GM12878 (cell line): Measurements from ENCODE around the gene TBCD. TPM values are rescaled to one million over a fixed set of nuclear protein-coding genes. Genes with fewer than 3 reads are reported as not detected.

ENCODE experiments used
- ATAC-seq: fragments of 200-7000 bp; cut with Tn5 transposase; 3 replicates; pipeline ENCODE4 v1.9.1; 2020; ENCODE audit warnings: mild to moderate bottlenecking, moderate library complexity
- BruUV-seq: library from RNA; stranded (reverse); fragments of 400-500 nt; replicated peaks from 2 replicates; lab custom pipeline; 2021; lab: Mats Ljungman, UMichigan
- CTCF ChIA-PET: fragments of 300-600 bp; sonication (Branson Sonifier 250); formaldehyde crosslinking; extraction: SDS; loops from one replicate; lab custom pipeline; 2021; ENCODE audit warnings: inconsistent platforms; lab: Yijun Ruan, JAX
- POLR2A ChIA-PET: fragments of 350-600 bp; formaldehyde crosslinking; extraction: SDS; loops from one replicate; lab custom pipeline; 2021; ENCODE audit warnings: inconsistent platforms; lab: Charles Lee
- RAD21 ChIA-PET: fragments of 300-600 bp; sonication (Branson Sonifier 250); formaldehyde crosslinking; loops from one replicate; lab custom pipeline; 2023; ENCODE audit warnings: antibody characterized with exemption; ENCODE audit not compliant: unreplicated experiment; lab: Charles Lee
- SMC1A ChIA-PET: fragments of 300-600 bp; sonication (Branson Sonifier 250); formaldehyde crosslinking; loops from one replicate; lab custom pipeline; 2023; ENCODE audit not compliant: unreplicated experiment, uncharacterized antibody; lab: Charles Lee
- DNase-seq: peaks from one replicate; pipeline ENCODE4 v3.0.0-alpha.2; 2011; ENCODE audit warnings: low read depth, low spot score
- FAIRE-seq: peaks from 3 replicates; lab custom pipeline; 2011; peaks lifted over from hg19 to GRCh38; lab: Jason Lieb, UNC
- H2AFZ ChIP-seq: 2 replicates; pipeline ENCODE4 v1.6.0; 2011; ENCODE audit warnings: low read depth, low read length, control low read depth; ENCODE audit not compliant: control insufficient read depth
- H3K27ac ChIP-seq: 2 replicates; pipeline ENCODE4 v1.5.1; 2011; ENCODE audit warnings: control low read depth; ENCODE audit not compliant: control insufficient read depth, insufficient read depth
- H3K27me3 ChIP-seq, 2 experiments: replicated peaks in 1 of 2; 2 replicates each; pipeline versions ENCODE4 v1.6.0 to v1.6.1; 2011; ENCODE audit warnings: low read length in 1 of 2; ENCODE audit not compliant: control insufficient read depth in 2 of 2, insufficient read depth in 2 of 2
- H3K36me3 ChIP-seq, 2 experiments: 2 replicates each; pipeline ENCODE4 v1.5.1; 2011; ENCODE audit warnings: low read length in 1 of 2; ENCODE audit not compliant: control insufficient read depth in 2 of 2, insufficient read depth in 2 of 2
- H3K4me1 ChIP-seq: 2 replicates; pipeline ENCODE4 v1.6.1; 2011; ENCODE audit warnings: mild to moderate bottlenecking, low read length, moderate library complexity, mixed read lengths; ENCODE audit not compliant: control insufficient read depth, insufficient read depth
- H3K4me2 ChIP-seq: 2 replicates; pipeline ENCODE4 v1.6.0; 2011; ENCODE audit warnings: control low read depth; ENCODE audit not compliant: control insufficient read depth, insufficient read depth
- H3K4me3 ChIP-seq: fragments of 200-600 bp; sonication (generic); 2 replicates; pipeline ENCODE4 v1.5.1; 2016
- H3K79me2 ChIP-seq: 2 replicates; pipeline ENCODE4 v1.6.0; 2011; ENCODE audit warnings: low read length; ENCODE audit not compliant: control insufficient read depth, insufficient read depth
- H3K9ac ChIP-seq: 2 replicates; pipeline ENCODE4 v1.8.0; 2011; ENCODE audit warnings: low read length, control low read depth, mixed read lengths; ENCODE audit not compliant: control insufficient read depth, insufficient read depth
- H3K9me3 ChIP-seq: replicated peaks from 3 replicates; pipeline ENCODE4 v1.5.1; 2011; ENCODE audit warnings: mild to moderate bottlenecking, low read length; ENCODE audit not compliant: control insufficient read depth, insufficient read depth
- H4K20me1 ChIP-seq: 2 replicates; pipeline ENCODE4 v1.6.0; 2011; ENCODE audit not compliant: control insufficient read depth, insufficient read depth
- ASH2L ChIP-seq: fragments of 300-600, 200-600 bp; sonication (generic); IDR thresholded peaks from 2 replicates; pipeline ENCODE4 v1.6.1; 2017; ENCODE audit warnings: low read depth, mild to moderate bottlenecking, borderline replicate concordance
- BRCA1 ChIP-seq: IDR thresholded peaks from 2 replicates; pipeline ENCODE4 v1.6.1; 2011; ENCODE audit warnings: low read depth, low read length, improper control_type of control experiment
- CEBPZ ChIP-seq: fragments of 150-350 bp; IDR thresholded peaks from 2 replicates; pipeline ENCODE4 v1.6.1; 2016; ENCODE audit warnings: low read depth, low read length
- EP300 ChIP-seq, 2 experiments: fragments of 150-350 bp in 1 of 2; IDR thresholded peaks; 2 replicates each; pipeline ENCODE4 v1.6.1; 2011 to 2012; ENCODE audit warnings: low read depth in 2 of 2, low read length in 2 of 2, borderline replicate concordance in 1 of 2, improper control_type of control experiment in 1 of 2, inconsistent platforms in 1 of 2; ENCODE audit not compliant: control insufficient read depth in 1 of 2
- RCOR1 ChIP-seq: conservative IDR thresholded peaks from 2 replicates; pipeline ENCODE4 v1.6.1; 2012; ENCODE audit warnings: low read depth, low read length, improper control_type of control experiment
- SIN3A ChIP-seq: IDR thresholded peaks from 2 replicates; pipeline ENCODE4 v1.6.1; 2012; ENCODE audit warnings: low read depth, low read length, improper control_type of control experiment
- SMAD1 ChIP-seq: fragments of 450-650 bp; IDR thresholded peaks from 2 replicates; pipeline ENCODE4 v1.6.1; 2018; ENCODE audit warnings: mild to moderate bottlenecking, low read depth; ENCODE audit not compliant: partially characterized antibody
- ZBTB33 ChIP-seq: fragments of 450-650 bp; IDR thresholded peaks from 2 replicates; pipeline ENCODE4 v1.6.1; 2017; ENCODE audit warnings: mild to moderate bottlenecking
- WGBS: methylation state at CpG from one replicate; pipeline ENCODE4 v1.1.6; 2016; ENCODE audit warnings: low lambda C conversion rate; ENCODE audit not compliant: insufficient replicate concordance, insufficient coverage; ENCODE audit errors: missing lambda C conversion rate; 5-methylcytosine and 5-hydroxymethylcytosine counted together
- in situ Hi-C: fragments of 300-500 bp; cut with MboI; formaldehyde crosslinking; loops from 9 replicates; pipeline ENCODE4 v1.14.3; 2018; ENCODE audit warnings: mixed read lengths
- intact Hi-C: fragments of 100-400 bp; cut with micrococcal nuclease; formaldehyde crosslinking; loops from one replicate; pipeline ENCODE4 v1.14.2; 2022; ENCODE audit not compliant: unreplicated experiment
- polyA plus RNA-seq, 11 experiments: library from polyadenylated mRNA; depleted of rRNA in 4 of 11; unstranded in 6 of 11; stranded (reverse) in 5 of 11; fragments of >200 nt; fragmentation: Nextera tagmentation in 4 of 11; fragmentation: Illumina TruSeq in 1 of 11; extraction: Ambion mirVana in 4 of 11; extraction: Trizol in 1 of 11; gene quantifications; 1 replicate in 1 of 11; 2 replicates in 10 of 11; pipeline versions ENCODE4 v1.2.1 to v1.2.3, GENCODE V29; 2011 to 2016; ENCODE audit warnings: inconsistent platforms in 2 of 11, missing spikeins in 2 of 11, low read depth in 1 of 11
- total RNA-seq, 4 experiments: library from RNA; depleted of rRNA in 3 of 4; stranded (reverse); fragments of >200 nt in 3 of 4; fragmentation: Illumina TruSeq in 1 of 4; extraction: Trizol in 1 of 4; gene quantifications; 2 replicates each; pipeline versions ENCODE4 v1.2.1 to v1.2.3, GENCODE V29; 2013 to 2021
- TF ChIP-seq, protein P1 (sequence below): IDR thresholded peaks from 2 replicates; pipeline ENCODE4 v1.6.1; 2012; ENCODE audit warnings: low read depth, low read length, improper control_type of control experiment
- TF ChIP-seq, protein P2 (sequence below): fragments of 450-650 bp; formaldehyde crosslinking; IDR thresholded peaks from 2 replicates; pipeline ENCODE4 v1.4.0; 2020; ENCODE audit warnings: mild to moderate bottlenecking, moderate library complexity
- TF ChIP-seq, protein P3 (sequence below): fragments of 450-650 bp; formaldehyde crosslinking; IDR thresholded peaks from 2 replicates; pipeline ENCODE4 v1.4.0; 2022; ENCODE audit warnings: mild to moderate bottlenecking, moderate library complexity

The TBCD gene
- total and polyA plus RNA-seq, 10 of the 15 experiments (the other 5 are each of a cell fraction or from before 2014, with no cell fraction given), result 10.3 to 114 (median 52.4) TPM

DNA sequence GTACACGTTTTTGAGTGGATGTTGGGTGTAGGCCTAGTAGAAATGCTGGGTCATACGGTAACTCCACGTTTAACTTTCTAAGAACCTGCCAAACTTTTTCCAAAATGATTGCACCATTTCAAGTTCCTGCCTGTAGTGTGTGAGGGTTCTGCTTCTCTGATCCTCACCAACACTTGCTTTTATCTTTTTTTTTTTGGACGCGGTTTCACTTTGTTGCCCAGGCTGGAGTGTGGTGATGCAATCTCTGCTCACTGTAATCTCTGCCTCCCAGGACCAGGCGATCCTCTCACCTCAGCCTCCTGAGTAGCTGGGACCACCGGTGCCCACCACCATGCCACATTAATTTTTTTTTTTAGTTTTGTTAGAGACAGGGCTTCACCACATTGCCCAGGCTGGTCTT, 64.5 kb downstream of the TBCD start:
- 83% methylated on average over 7 of the region's 7 CpGs for WGBS
- SMC1A ChIA-PET, result no interaction called here
- in situ Hi-C loops (no loop called here), intact Hi-C loops (no loop called here)
- Histone ChIP-seq H3K4me3 (no peak overlapping the region), H3K9ac (no peak overlapping the region), H3K4me2 (no peak overlapping the region), H3K27ac (no peak overlapping the region), H4K20me1 (no peaks in the 10 kb centered on the region), H3K79me2 (no peaks in the 10 kb centered on the region), H3K36me3 (peaks cover 3% of the 10 kb centered on the region in 2 experiments; a peak in 2 of 4 replicates), H3K4me1 (no peaks in the 10 kb centered on the region), H3K9me3 (no peaks in the 10 kb centered on the region), H3K27me3 (no peaks in the 10 kb centered on the region), H2AFZ (no peak overlapping the region)
- DNase-seq (no peak), FAIRE-seq (no peak), ATAC-seq (no peak)
- POLR2A ChIA-PET, result no interaction called here
- BruUV-seq, result no TSS peak
- CTCF ChIA-PET, result interaction anchor here (0.6 kb wide), 1 partner anchor 1752 kb away, joined by 3 read pairs; no protein-coding TSS in a partner anchor
- RAD21 ChIA-PET, result no interaction called here
- TF ChIP-seq, protein P1, sequence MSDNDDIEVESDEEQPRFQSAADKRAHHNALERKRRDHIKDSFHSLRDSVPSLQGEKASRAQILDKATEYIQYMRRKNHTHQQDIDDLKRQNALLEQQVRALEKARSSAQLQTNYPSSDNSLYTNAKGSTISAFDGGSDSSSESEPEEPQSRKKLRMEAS, result no peak
- no peak for TF ChIP-seq SIN3A
- TF ChIP-seq RCOR1, result no peak
- TF ChIP-seq ASH2L, result no peak
- TF ChIP-seq, protein P2, sequence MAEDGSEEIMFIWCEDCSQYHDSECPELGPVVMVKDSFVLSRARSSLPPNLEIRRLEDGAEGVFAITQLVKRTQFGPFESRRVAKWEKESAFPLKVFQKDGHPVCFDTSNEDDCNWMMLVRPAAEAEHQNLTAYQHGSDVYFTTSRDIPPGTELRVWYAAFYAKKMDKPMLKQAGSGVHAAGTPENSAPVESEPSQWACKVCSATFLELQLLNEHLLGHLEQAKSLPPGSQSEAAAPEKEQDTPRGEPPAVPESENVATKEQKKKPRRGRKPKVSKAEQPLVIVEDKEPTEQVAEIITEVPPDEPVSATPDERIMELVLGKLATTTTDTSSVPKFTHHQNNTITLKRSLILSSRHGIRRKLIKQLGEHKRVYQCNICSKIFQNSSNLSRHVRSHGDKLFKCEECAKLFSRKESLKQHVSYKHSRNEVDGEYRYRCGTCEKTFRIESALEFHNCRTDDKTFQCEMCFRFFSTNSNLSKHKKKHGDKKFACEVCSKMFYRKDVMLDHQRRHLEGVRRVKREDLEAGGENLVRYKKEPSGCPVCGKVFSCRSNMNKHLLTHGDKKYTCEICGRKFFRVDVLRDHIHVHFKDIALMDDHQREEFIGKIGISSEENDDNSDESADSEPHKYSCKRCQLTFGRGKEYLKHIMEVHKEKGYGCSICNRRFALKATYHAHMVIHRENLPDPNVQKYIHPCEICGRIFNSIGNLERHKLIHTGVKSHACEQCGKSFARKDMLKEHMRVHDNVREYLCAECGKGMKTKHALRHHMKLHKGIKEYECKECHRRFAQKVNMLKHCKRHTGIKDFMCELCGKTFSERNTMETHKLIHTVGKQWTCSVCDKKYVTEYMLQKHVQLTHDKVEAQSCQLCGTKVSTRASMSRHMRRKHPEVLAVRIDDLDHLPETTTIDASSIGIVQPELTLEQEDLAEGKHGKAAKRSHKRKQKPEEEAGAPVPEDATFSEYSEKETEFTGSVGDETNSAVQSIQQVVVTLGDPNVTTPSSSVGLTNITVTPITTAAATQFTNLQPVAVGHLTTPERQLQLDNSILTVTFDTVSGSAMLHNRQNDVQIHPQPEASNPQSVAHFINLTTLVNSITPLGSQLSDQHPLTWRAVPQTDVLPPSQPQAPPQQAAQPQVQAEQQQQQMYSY (CRISPR knock-in tag), result no peak
- no peak for TF ChIP-seq EP300 (IDR thresholded peaks at IDR 0.05; ENCODE audit: borderline replicate concordance in 1 of 2, control insufficient read depth in 1 of 2, low read depth in 2 of 2, low read length in 2 of 2)
- no peak for TF ChIP-seq SMAD1
- TF ChIP-seq, protein P3, sequence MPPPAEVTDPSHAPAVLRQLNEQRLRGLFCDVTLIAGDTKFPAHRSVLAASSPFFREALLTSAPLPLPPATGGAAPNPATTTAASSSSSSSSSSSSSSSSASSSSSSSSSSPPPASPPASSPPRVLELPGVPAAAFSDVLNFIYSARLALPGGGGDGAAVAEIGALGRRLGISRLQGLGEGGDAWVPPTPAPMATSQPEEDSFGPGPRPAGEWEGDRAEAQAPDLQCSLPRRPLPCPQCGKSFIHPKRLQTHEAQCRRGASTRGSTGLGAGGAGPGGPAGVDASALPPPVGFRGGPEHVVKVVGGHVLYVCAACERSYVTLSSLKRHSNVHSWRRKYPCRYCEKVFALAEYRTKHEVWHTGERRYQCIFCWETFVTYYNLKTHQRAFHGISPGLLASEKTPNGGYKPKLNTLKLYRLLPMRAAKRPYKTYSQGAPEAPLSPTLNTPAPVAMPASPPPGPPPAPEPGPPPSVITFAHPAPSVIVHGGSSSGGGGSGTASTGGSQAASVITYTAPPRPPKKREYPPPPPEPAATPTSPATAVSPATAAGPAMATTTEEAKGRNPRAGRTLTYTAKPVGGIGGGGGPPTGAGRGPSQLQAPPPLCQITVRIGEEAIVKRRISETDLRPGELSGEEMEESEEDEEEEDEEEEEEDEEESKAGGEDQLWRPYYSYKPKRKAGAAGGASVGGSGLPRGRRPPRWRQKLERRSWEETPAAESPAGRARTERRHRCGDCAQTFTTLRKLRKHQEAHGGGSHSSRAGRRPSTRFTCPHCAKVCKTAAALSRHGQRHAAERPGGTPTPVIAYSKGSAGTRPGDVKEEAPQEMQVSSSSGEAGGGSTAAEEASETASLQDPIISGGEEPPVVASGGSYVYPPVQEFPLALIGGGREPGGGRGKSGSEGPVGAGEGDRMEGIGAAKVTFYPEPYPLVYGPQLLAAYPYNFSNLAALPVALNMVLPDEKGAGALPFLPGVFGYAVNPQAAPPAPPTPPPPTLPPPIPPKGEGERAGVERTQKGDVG (CRISPR knock-in tag), result no peak
- no peak for TF ChIP-seq ZBTB33
- TF ChIP-seq CEBPZ, result no peak
- no peak for TF ChIP-seq BRCA1
